ENCODE data around the gene ARPC1A.
"Not testable (repeated sequence)": the region's sequence is repeated elsewhere in the genome, so short reads cannot be mapped to it uniquely, and the experiment has no call there.

Gene ARPC1A

GRCh38 chr7:99324559-99324958, 1.1 kb upstream of the ARPC1A start:
- DNase-seq, result no peak

DNA sequence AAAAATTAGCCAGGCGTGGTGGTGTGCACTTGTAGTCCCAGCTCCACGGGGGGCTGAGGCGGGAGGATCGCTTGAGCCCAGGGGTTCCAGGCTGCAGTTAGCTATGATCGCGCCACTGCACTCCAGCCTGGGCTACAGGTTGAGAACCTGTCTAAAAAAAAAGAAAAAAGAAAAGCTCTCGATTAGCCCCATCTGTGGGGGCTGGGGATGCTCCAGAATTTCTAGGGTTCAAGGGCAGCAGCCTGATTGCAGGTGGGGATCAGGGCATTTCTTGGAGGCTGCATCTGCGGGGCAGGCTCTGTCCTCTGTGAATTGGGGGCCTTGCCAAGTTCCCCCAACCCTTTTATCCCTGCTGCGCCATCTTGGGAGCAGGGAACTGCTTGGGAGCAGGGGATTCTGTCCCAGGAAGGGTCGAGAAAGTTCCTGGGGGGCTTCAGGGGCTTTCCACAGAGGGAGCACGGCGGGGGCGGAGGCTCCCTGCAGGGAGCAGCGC, 651 bp upstream of the ARPC1A start:
- peak; percentile 27 for DNase-seq

- no peak for DNase-seq
Measured at GRCh38 chr7:99326408-99326782, 697 bp downstream of the ARPC1A start.

- DNase-seq, result not testable (repeated sequence)
Measured at GRCh38 chr7:99330314-99330961, 4.7 kb downstream of the ARPC1A start.

GRCh38 chr7:99331002-99331401, 5.3 kb downstream of the ARPC1A start:
- DNase-seq, result no peak

- no peak for DNase-seq
Measured at GRCh38 chr7:99339595-99339994, 13.9 kb downstream of the ARPC1A start.

- DNase-seq, result no peak
Measured at GRCh38 chr7:99340659-99341058, 15.0 kb downstream of the ARPC1A start.

DNA sequence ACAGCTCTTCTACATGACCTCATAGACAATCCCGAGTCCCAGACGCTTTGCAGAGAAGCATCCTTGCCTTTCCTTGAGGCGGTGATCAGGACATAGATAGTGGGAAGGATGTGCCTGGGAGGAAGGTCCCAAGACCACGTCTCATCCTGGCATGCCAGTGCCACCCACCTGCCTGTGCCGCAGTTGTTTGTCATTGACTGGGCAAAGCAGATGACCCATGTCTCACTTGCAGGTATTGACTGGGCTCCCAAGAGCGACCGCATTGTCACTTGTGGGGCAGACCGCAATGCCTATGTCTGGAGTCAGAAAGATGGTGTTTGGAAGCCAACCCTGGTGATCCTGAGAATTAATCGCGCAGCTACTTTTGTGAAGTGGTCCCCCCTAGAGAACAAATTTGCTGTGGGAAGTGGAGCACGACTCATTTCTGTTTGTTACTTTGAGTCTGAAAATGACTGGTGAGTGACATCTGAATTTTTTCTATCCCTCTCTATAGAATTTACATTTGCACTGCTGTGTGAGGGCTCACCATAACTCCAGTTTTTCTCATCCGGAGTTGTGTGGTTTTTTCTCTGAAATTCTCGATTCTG, 18.5 kb downstream of the ARPC1A start:
- no peak for DNase-seq

GRCh38 chr7:99350641-99351040, 24.9 kb downstream of the ARPC1A start:
- DNase-seq, result not testable (repeated sequence)

DNA sequence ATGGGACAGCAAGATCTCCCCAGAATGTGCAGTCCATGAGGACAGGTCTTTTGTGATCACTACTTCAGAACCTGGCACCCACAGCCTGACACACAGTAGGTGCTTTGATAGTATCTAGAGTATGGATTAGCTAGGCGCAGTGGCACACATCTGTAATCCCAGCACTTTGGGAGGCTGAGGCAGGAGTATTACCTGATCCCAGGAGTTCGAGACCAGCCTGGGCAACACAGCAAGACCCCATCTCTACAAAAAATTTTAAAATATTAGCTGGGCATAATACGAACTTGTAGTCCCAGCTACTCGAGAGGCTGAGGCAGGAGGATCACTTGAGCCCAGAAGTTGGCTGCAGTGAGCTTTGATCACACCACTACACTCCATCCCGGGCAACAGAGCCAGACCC, 26.5 kb downstream of the ARPC1A start:
- DNase-seq, result no peak

DNA sequence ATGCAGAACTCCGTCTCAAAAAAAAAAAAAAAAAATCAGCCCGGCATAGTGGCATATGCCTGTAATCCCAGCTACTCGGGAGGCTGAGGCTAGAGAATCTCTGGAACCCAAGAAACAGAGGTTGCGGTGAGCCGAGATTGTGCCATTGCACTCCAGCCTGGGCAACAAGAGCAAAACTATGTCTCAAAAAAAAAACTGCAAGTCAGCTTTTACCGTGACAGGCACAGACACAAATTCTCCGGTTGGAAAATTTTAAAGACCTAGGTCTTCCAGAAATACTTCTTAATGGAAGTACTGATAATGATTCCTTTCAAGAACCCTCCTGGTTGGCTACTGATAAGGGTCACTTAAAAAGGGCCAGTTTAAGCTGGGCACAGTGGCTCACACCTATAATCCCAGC, 29.4 kb downstream of the ARPC1A start:
- no peak for DNase-seq

DNA sequence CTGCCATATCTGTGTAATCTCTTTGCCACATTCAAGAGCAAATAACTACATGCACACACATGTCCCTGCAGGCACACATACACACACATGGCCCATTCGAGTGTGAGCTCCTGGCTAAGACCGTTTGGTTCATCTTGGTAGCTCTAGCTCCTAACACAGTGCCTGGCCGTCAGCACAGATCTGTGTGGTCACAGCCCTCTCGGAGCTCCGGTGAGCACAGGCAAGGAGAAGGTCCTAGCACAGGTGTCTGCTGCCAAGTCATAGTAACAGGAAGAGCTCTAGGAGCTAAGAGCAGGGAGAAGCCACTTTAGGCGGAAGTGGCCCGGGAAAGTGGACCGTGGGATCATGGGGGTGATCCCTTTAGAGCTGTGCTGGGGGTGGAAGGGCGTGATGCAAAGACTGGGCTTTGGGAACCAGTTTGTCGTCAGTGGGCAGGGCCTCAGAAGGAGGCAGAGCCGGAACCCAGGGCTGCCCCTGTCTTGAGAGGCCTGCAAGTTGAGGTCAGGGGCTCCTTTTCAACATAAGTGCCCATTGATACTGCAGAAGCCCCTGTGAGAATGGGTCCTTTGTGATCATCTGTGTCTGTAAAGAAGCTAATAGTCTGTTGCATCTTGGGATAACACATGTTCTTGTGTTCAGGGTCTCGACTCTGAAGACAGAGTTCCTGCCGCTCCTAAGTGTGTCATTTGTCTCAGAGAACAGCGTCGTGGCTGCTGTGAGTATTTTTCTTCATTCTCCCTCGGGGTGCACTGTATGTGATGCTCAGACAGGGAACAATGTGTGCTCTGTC, 32.2 kb downstream of the ARPC1A start:
- DNase-seq, result no peak

DNA sequence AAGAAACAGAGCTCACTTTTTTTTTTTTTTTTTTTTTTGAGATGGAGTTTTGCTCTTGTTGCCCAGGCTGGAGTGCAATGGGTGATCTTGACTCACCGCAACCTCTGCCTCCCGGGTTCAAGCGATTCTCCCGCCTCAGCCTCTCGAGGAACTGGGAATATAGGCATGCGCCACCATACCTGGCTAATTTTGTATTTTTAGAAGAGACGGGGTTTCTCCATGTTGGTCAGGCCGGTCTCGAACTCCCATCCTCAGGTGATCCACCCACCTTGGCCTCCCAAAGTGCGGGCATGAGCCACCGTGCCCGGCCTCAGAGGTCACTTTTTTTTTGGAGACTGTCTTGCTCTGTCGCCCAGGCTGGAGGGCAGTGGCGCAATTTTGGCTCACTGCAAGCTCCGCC, 32.8 kb downstream of the ARPC1A start:
- DNase-seq, result not testable (repeated sequence)

DNA sequence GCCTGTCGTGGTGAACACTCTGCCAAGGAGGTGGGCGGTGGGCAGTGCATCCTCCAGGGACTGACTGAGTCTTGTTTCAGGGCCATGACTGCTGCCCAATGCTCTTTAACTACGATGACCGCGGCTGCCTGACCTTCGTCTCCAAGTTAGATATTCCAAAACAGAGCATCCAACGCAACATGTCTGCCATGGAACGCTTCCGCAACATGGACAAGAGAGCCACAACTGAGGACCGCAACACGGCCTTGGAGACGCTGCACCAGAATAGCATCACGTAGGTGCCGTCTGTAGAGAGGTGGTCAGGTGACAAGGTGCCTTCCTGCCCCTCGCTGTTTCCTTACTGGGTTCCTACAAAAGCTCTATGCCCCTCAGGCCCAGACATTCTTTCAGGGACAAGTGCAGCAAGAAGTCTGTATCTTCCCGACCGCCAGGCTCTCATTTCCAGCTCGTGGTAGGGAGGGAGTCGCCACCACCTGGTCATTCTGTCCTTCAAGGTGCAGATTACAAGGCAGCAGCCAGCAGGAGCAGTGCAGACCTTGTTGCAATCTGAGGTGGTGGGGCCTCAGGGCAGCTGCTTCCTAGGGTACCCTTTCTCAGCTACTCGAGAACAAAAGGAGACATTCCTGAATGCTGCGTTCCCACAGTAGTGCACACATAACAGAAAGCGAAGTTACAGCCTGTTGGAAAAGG, 33.9 kb downstream of the ARPC1A start:
- no peak for DNase-seq

GRCh38 chr7:99362801-99363200, 37.1 kb downstream of the ARPC1A start:
- DNase-seq, result no peak

DNA sequence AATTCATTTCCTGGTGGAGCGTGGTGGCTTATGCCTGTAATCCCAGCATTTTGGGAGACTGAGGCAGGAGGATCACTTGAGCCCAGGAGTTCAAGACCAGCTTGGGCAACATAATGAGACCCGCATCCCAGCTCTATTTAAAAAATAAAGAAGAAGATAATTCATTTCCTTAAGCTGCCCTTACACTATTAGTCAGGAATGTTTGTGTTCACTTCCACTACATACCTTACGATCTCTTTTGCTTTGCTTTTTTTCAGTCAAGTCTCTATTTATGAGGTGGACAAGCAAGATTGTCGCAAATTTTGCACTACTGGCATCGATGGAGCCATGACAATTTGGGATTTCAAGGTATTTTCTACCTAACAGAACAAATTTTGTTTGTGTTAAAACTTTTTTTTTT, 37.6 kb downstream of the ARPC1A start:
- DNase-seq, result no peak

- peak; percentile 14 for DNase-seq
Measured at GRCh38 chr7:99365318-99366141, 39.8 kb downstream of the ARPC1A start.

GRCh38 chr7:99366646-99367045, 40.9 kb downstream of the ARPC1A start:
- DNase-seq, result no peak

- DNase-seq, result no peak
Measured at GRCh38 chr7:99368750-99369389, 43.2 kb downstream of the ARPC1A start.

DNA sequence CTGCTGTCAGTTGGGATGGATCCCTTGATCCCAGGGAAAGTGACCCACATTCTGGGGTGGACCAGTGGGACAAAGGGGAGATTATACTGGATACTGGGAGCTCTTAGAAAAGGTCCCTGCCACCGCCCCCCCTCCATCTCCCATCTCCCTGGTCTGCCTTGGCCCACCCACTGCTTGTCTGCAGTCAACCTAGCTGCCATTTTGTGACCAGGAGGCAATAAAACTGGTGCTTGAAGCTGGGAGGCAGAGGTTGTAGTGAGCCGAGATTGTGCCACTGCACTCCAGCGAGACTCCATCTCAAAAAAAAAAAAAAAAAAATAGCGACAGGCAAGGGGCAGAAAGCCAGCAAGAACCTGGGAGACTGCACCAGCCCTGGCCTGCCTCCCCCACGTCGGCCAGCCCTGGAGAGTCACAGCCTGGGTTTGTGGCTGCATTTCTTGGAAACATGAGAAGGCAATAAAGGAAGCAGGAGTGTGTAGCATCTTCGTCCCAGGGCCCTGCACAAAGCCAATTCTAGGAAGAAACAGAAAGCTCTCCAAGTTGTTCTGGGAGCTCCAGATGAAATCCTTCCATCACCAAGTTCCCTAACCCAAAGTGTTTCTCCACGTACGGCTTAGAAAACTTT, 44.2 kb downstream of the ARPC1A start:
- no peak for DNase-seq

- DNase-seq, result no peak
Measured at GRCh38 chr7:99371376-99371920, 45.8 kb downstream of the ARPC1A start.

Measured in COR-L47 (cell line).